HL-60 (cell line): ENCODE data around the gene GPHA2.

Experiments used
- CTCF ChIP-seq: IDR thresholded peaks from one replicate; pipeline ENCODE4 v1.5.1; 2011; ENCODE audit warnings: low read length, control low read depth, inconsistent platforms; ENCODE audit not compliant: insufficient read depth
- GABPA ChIP-seq: IDR thresholded peaks from 2 replicates; pipeline ENCODE4 v1.6.1; 2012; ENCODE audit warnings: low read depth
- SPI1 ChIP-seq: IDR thresholded peaks from 2 replicates; pipeline ENCODE4 v1.6.1; 2012; ENCODE audit warnings: low read depth, mild to moderate bottlenecking, borderline replicate concordance

- TF ChIP-seq CTCF, result no peak
- no peak for TF ChIP-seq GABPA
- no peak for TF ChIP-seq SPI1
Observed at GRCh38 chr11:64974124-64974523, 38.4 kb upstream of the GPHA2 start.
